Measurements from ENCODE around the gene KRT12. TPM values are rescaled to one million over a fixed set of nuclear protein-coding genes. Genes with fewer than 3 reads are reported as not detected.

The KRT12 gene
- total and polyA plus RNA-seq, 7 experiments from 2014 or later = not detected

Other genes starting within 250 kb of the KRT12 start
- gene SMARCE1, start 219.4 kb downstream of the KRT12 start, total RNA-seq = 100 to 1,000 TPM in 1 of 5 experiments, 10 to 100 TPM in 4; 65.4 to 101 (median 79.2) TPM
- 100 to 1,000 TPM; 142 to 184 TPM for gene SMARCE1, start 219.4 kb downstream of the KRT12 start, polyA plus RNA-seq
- gene KRT222, start 202.0 kb downstream of the KRT12 start, total RNA-seq = not detected
- gene KRT222, start 202.0 kb downstream of the KRT12 start, polyA plus RNA-seq = not detected
- not detected for gene KRT24, start 163.5 kb downstream of the KRT12 start, total RNA-seq
- gene KRT24, start 163.5 kb downstream of the KRT12 start, polyA plus RNA-seq = not detected
- not detected for gene KRT25, start 111.9 kb downstream of the KRT12 start, total RNA-seq
- not detected for gene KRT25, start 111.9 kb downstream of the KRT12 start, polyA plus RNA-seq
- gene KRT26, start 95.0 kb downstream of the KRT12 start, total RNA-seq = not detected
- gene KRT26, start 95.0 kb downstream of the KRT12 start, polyA plus RNA-seq = not detected
- gene KRT27, start 84.7 kb downstream of the KRT12 start, total RNA-seq = not detected
- gene KRT27, start 84.7 kb downstream of the KRT12 start, polyA plus RNA-seq = not detected
- not detected for gene KRT28, start 67.3 kb downstream of the KRT12 start, total RNA-seq
- not detected for gene KRT28, start 67.3 kb downstream of the KRT12 start, polyA plus RNA-seq
- 10 to 100 TPM; 23.8 to 43.4 (median 35.3) TPM for gene KRT10, start 44.6 kb downstream of the KRT12 start, total RNA-seq
- 100 to 1,000 TPM; 143 to 189 TPM for gene KRT10, start 44.6 kb downstream of the KRT12 start, polyA plus RNA-seq
- gene KRT20, start 18.0 kb upstream of the KRT12 start, total RNA-seq = not detected
- not detected for gene KRT20, start 18.0 kb upstream of the KRT12 start, polyA plus RNA-seq
- gene KRT23, start 70.4 kb upstream of the KRT12 start, total RNA-seq = under 1 TPM in 1 of 5 experiments, not detected in 4; 0.83 TPM
- gene KRT23, start 70.4 kb upstream of the KRT12 start, polyA plus RNA-seq = not detected
- gene KRT39, start 99.7 kb upstream of the KRT12 start, total RNA-seq = not detected
- gene KRT39, start 99.7 kb upstream of the KRT12 start, polyA plus RNA-seq = not detected
- not detected for gene KRT40, start 117.1 kb upstream of the KRT12 start, total RNA-seq
- gene KRT40, start 117.1 kb upstream of the KRT12 start, polyA plus RNA-seq = not detected
- gene KRTAP3-3, start 126.9 kb upstream of the KRT12 start, total RNA-seq = not detected
- not detected for gene KRTAP3-3, start 126.9 kb upstream of the KRT12 start, polyA plus RNA-seq
- not detected for gene KRTAP3-2, start 132.7 kb upstream of the KRT12 start, total RNA-seq
- gene KRTAP3-2, start 132.7 kb upstream of the KRT12 start, polyA plus RNA-seq = not detected
- gene KRTAP3-1, start 141.9 kb upstream of the KRT12 start, total RNA-seq = not detected
- gene KRTAP3-1, start 141.9 kb upstream of the KRT12 start, polyA plus RNA-seq = not detected
- not detected for gene KRTAP1-5, start 160.0 kb upstream of the KRT12 start, total RNA-seq
- not detected for gene KRTAP1-5, start 160.0 kb upstream of the KRT12 start, polyA plus RNA-seq
- gene KRTAP1-4, start 163.0 kb upstream of the KRT12 start, total RNA-seq = not detected
- not detected for gene KRTAP1-4, start 163.0 kb upstream of the KRT12 start, polyA plus RNA-seq
- gene KRTAP1-3, start 167.7 kb upstream of the KRT12 start, total RNA-seq = not detected
- not detected for gene KRTAP1-3, start 167.7 kb upstream of the KRT12 start, polyA plus RNA-seq
- not detected for gene KRTAP1-1, start 174.2 kb upstream of the KRT12 start, total RNA-seq
- gene KRTAP1-1, start 174.2 kb upstream of the KRT12 start, polyA plus RNA-seq = not detected
- gene KRTAP2-1, start 180.1 kb upstream of the KRT12 start, total RNA-seq = not detected
- not detected for gene KRTAP2-1, start 180.1 kb upstream of the KRT12 start, polyA plus RNA-seq
- gene KRTAP2-2, start 188.0 kb upstream of the KRT12 start, total RNA-seq = not detected
- not detected for gene KRTAP2-2, start 188.0 kb upstream of the KRT12 start, polyA plus RNA-seq
- not detected for gene KRTAP2-3, start 192.9 kb upstream of the KRT12 start, total RNA-seq
- gene KRTAP2-3, start 192.9 kb upstream of the KRT12 start, polyA plus RNA-seq = not detected
- gene KRTAP2-4, start 198.7 kb upstream of the KRT12 start, total RNA-seq = not detected
- gene KRTAP2-4, start 198.7 kb upstream of the KRT12 start, polyA plus RNA-seq = not detected
- gene KRTAP4-7, start 216.9 kb upstream of the KRT12 start, total RNA-seq = not detected
- gene KRTAP4-7, start 216.9 kb upstream of the KRT12 start, polyA plus RNA-seq = not detected
- gene KRTAP4-8, start 230.9 kb upstream of the KRT12 start, total RNA-seq = not detected
- gene KRTAP4-8, start 230.9 kb upstream of the KRT12 start, polyA plus RNA-seq = not detected
- not detected for gene KRTAP4-16, start 235.0 kb upstream of the KRT12 start, total RNA-seq
- gene KRTAP4-16, start 235.0 kb upstream of the KRT12 start, polyA plus RNA-seq = not detected
- not detected for gene KRTAP4-9, start 238.2 kb upstream of the KRT12 start, total RNA-seq
- gene KRTAP4-9, start 238.2 kb upstream of the KRT12 start, polyA plus RNA-seq = not detected

All from naive thymus-derived CD4-positive, alpha-beta T cell (primary cell).